Endodermal cell (in vitro differentiated cells): ENCODE measurements around the gene MBNL2. TPM values are rescaled to one million over a fixed set of nuclear protein-coding genes. Genes with fewer than 3 reads are reported as not detected.

ENCODE experiments used
- DNase-seq: peaks from one replicate; pipeline ENCODE4 v3.0.0-alpha.2; 2017
- H3K27ac ChIP-seq: 2 replicates; pipeline ENCODE4 v1.5.1; 2013; ENCODE audit warnings: mild to moderate bottlenecking, low read depth, low read length, moderate library complexity
- H3K27me3 ChIP-seq: 2 replicates; pipeline ENCODE4 v1.6.1; 2013; ENCODE audit warnings: mild to moderate bottlenecking, low read length, moderate library complexity; ENCODE audit not compliant: insufficient read depth, control insufficient read depth, poor library complexity, severe bottlenecking
- H3K36me3 ChIP-seq: 2 replicates; pipeline ENCODE4 v1.7.0; 2013; ENCODE audit warnings: mild to moderate bottlenecking, low read length, moderate library complexity; ENCODE audit not compliant: control insufficient read depth, insufficient read depth
- H3K4me1 ChIP-seq: one replicate; pipeline ENCODE4 v1.7.0; 2013; ENCODE audit warnings: low read length; ENCODE audit not compliant: control insufficient read depth, insufficient read depth
- H3K4me3 ChIP-seq: 2 replicates; pipeline ENCODE4 v1.5.1; 2013; ENCODE audit warnings: mild to moderate bottlenecking, low read length, moderate library complexity
- H3K9ac ChIP-seq: 2 replicates; pipeline ENCODE4 v1.6.1; 2013; ENCODE audit warnings: mild to moderate bottlenecking, low read length, moderate library complexity; ENCODE audit not compliant: poor library complexity, severe bottlenecking; ENCODE audit errors: extremely low read depth
- H3K9me3 ChIP-seq: 2 replicates; pipeline ENCODE4 v1.6.1; 2013; ENCODE audit warnings: mild to moderate bottlenecking, low read length, moderate library complexity; ENCODE audit not compliant: control insufficient read depth
- H3K27ac Mint-ChIP-seq: 2 replicates; pipeline ENCODE4 v1.8.0; 2020; ENCODE audit warnings: mixed read lengths
- H3K27me3 Mint-ChIP-seq: 2 replicates; pipeline ENCODE4 v1.8.0; 2021; ENCODE audit warnings: mild to moderate bottlenecking, mixed read lengths; ENCODE audit not compliant: insufficient read depth
- H3K36me3 Mint-ChIP-seq: 2 replicates; pipeline ENCODE4 v1.8.0; 2020; ENCODE audit warnings: low read depth, mixed read lengths
- H3K4me1 Mint-ChIP-seq: 2 replicates; pipeline ENCODE4 v1.8.0; 2020; ENCODE audit warnings: mixed read lengths
- H3K4me3 Mint-ChIP-seq: 2 replicates; pipeline ENCODE4 v1.8.0; 2020; ENCODE audit warnings: mild to moderate bottlenecking, moderate library complexity, mixed read lengths
- H3K9me3 Mint-ChIP-seq: 2 replicates; pipeline ENCODE4 v1.8.0; 2020; ENCODE audit warnings: mild to moderate bottlenecking, mixed read lengths
- WGBS, 2 experiments: methylation state at CpG; one replicate each; pipeline versions ENCODE4 v1.1.5 to v1.1.7; 2013; ENCODE audit warnings: missing lambda C conversion rate in 2 of 2, mixed read lengths in 1 of 2; ENCODE audit not compliant: insufficient coverage in 1 of 2, insufficient read length in 1 of 2; 5-methylcytosine and 5-hydroxymethylcytosine counted together
- total RNA-seq, 2 donors: library from RNA; stranded (reverse); fragmentation: NEBNext Ultra II Directional in 1 of 2; extraction: Animal tissue kit (Norgen Biotek cat#: 25700) in 1 of 2; gene quantifications; 2 replicates in 1 of 2; 3 replicates in 1 of 2; pipeline ENCODE4 v1.2.1, GENCODE V29; 2021
- TF ChIP-seq, protein P1 (sequence below): fragments of 200-600 bp; sonication (generic); conservative IDR thresholded peaks from 2 replicates; pipeline ENCODE4 v1.5.0; 2021; ENCODE audit warnings: antibody characterized with exemption, mild to moderate bottlenecking

Gene MBNL2
- total RNA-seq, 2 donors from 2014 or later: 1.7 to 3.3 TPM

- H3K4me1 Mint-ChIP-seq: no peaks in the 10 kb centered on the region
- no peaks in the 10 kb centered on the region for H3K9me3 Mint-ChIP-seq
- Histone ChIP-seq H3K27me3 (no peaks in the 10 kb centered on the region), H3K4me1 (no peaks in the 10 kb centered on the region), H3K36me3 (no peaks in the 10 kb centered on the region), H3K9ac (no peak overlapping the region), H3K27ac (no peak overlapping the region), H3K9me3 (no peaks in the 10 kb centered on the region), H3K4me3 (no peak overlapping the region)
- 91 to 100% methylated on average over 2 to 3 of the region's 3 CpGs for WGBS, 2 experiments
- no peak overlapping the region for H3K4me3 Mint-ChIP-seq
- no peaks in the 10 kb centered on the region for H3K36me3 Mint-ChIP-seq
- TF ChIP-seq, protein P1, sequence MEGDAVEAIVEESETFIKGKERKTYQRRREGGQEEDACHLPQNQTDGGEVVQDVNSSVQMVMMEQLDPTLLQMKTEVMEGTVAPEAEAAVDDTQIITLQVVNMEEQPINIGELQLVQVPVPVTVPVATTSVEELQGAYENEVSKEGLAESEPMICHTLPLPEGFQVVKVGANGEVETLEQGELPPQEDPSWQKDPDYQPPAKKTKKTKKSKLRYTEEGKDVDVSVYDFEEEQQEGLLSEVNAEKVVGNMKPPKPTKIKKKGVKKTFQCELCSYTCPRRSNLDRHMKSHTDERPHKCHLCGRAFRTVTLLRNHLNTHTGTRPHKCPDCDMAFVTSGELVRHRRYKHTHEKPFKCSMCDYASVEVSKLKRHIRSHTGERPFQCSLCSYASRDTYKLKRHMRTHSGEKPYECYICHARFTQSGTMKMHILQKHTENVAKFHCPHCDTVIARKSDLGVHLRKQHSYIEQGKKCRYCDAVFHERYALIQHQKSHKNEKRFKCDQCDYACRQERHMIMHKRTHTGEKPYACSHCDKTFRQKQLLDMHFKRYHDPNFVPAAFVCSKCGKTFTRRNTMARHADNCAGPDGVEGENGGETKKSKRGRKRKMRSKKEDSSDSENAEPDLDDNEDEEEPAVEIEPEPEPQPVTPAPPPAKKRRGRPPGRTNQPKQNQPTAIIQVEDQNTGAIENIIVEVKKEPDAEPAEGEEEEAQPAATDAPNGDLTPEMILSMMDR: no peak
- no peak for DNase-seq
- no peak overlapping the region for H3K27ac Mint-ChIP-seq
- H3K27me3 Mint-ChIP-seq: peaks cover 7% of the 10 kb centered on the region
Observed at GRCh38 chr13:97334690-97335089, 112.6 kb downstream of the MBNL2 start.

GRCh38 chr13:97335488-97336134, 113.5 kb downstream of the MBNL2 start:
- Histone ChIP-seq H3K4me3 (no peak overlapping the region), H3K9me3 (no peaks in the 10 kb centered on the region), H3K27ac (no peak overlapping the region), H3K4me1 (peaks cover 4% of the 10 kb centered on the region), H3K9ac (no peak overlapping the region), H3K36me3 (no peaks in the 10 kb centered on the region), H3K27me3 (no peaks in the 10 kb centered on the region)
- Mint-ChIP-seq H3K4me3 (no peak overlapping the region), H3K27ac (no peak overlapping the region), H3K36me3 (no peaks in the 10 kb centered on the region), H3K9me3 (no peaks in the 10 kb centered on the region), H3K27me3 (peaks cover 7% of the 10 kb centered on the region), H3K4me1 (peaks cover 4% of the 10 kb centered on the region)
- DNase-seq: no peak
- TF ChIP-seq, protein P1: no peak
- WGBS, 2 experiments: 90% methylated on average over 1 to 4 of the region's 6 CpGs

GRCh38 chr13:97337985-97338499, 115.9 kb downstream of the MBNL2 start:
- Mint-ChIP-seq H3K4me1 (peaks cover 4% of the 10 kb centered on the region), H3K4me3 (no peak overlapping the region), H3K36me3 (no peaks in the 10 kb centered on the region), H3K27ac (no peak overlapping the region), H3K9me3 (no peaks in the 10 kb centered on the region), H3K27me3 (peaks cover 3% of the 10 kb centered on the region)
- no peaks in the 10 kb centered on the region for H3K9me3 ChIP-seq
- TF ChIP-seq, protein P1: no peak
- H3K27me3 ChIP-seq: no peaks in the 10 kb centered on the region
- H3K27ac ChIP-seq: no peak overlapping the region
- H3K36me3 ChIP-seq: no peaks in the 10 kb centered on the region
- DNase-seq: no peak
- H3K4me1 ChIP-seq: peaks cover 4% of the 10 kb centered on the region
- H3K4me3 ChIP-seq: no peak overlapping the region
- WGBS, 2 experiments: 76 to 91% methylated on average over 3 to 4 of the region's 4 CpGs
- H3K9ac ChIP-seq: no peak overlapping the region
